GM12874 (cell line): ENCODE results near the gene STK33.

ENCODE experiments used
- TF ChIP-seq, protein P1 (sequence below): IDR thresholded peaks from 2 replicates; pipeline ENCODE4 v1.5.1; 2011; ENCODE audit warnings: low read depth, mild to moderate bottlenecking, control low read depth, low read length, moderate library complexity; ENCODE audit not compliant: insufficient read depth

The STK33 gene

DNA sequence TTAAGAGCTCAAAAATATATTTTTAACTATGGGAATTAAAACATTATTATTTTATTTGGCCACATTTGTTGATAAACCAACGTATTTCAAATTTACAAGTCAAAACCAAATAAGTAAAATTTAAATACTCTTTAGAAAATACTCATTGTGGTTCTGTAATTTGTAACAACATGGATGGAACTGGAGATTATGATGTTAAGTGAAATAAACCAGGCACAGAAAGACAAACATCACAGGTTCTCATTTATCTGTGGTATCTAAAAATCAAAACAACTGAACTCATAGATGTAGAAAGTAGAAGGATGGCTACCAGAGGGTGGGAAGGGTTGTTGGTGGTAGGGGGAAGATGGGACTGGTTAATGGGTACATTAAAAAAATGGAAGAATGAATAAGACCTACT lies 50.8 kb downstream of the STK33 start:
- TF ChIP-seq, protein P1, sequence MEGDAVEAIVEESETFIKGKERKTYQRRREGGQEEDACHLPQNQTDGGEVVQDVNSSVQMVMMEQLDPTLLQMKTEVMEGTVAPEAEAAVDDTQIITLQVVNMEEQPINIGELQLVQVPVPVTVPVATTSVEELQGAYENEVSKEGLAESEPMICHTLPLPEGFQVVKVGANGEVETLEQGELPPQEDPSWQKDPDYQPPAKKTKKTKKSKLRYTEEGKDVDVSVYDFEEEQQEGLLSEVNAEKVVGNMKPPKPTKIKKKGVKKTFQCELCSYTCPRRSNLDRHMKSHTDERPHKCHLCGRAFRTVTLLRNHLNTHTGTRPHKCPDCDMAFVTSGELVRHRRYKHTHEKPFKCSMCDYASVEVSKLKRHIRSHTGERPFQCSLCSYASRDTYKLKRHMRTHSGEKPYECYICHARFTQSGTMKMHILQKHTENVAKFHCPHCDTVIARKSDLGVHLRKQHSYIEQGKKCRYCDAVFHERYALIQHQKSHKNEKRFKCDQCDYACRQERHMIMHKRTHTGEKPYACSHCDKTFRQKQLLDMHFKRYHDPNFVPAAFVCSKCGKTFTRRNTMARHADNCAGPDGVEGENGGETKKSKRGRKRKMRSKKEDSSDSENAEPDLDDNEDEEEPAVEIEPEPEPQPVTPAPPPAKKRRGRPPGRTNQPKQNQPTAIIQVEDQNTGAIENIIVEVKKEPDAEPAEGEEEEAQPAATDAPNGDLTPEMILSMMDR, result no peak

DNA sequence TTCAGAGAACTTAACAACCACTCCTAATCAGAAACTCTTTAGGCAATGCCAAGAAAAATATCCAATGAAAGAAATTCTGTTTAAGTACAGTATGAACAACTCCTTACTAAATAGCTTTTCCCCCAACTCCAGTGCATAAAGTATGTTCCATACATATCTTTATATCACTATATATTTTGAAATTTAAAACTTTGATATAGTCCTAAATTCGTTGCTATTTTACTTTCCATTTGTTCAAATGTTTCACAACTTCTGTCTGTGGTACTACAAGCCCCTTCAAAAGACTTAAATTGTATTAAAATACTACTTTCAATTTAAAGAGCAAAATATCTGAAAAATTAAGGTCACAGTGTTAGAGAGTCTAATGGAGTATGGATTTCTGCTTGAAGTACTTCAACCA lies 52.6 kb downstream of the STK33 start:
- TF ChIP-seq, protein P1, result no peak

DNA sequence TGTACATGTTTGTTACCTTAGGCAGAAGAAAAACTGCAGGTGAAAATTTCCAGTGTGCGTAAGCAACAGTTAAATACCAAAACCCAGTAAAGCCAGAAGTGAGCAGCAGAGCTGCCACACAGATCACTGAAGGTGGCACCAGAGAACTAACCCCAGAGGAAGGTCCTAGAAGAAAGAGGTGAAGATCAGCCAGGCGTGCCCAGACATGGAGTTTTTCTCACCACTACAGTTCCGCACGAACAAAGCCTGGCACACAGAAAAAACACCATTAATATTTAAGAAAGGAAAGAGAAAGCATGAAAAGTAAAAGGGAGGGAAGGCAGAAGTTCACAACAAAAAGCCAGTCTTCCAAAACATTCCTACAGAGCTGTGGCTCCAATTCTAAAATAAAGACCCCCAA lies 60.7 kb downstream of the STK33 start:
- TF ChIP-seq, protein P1, result peak; percentile 30

DNA sequence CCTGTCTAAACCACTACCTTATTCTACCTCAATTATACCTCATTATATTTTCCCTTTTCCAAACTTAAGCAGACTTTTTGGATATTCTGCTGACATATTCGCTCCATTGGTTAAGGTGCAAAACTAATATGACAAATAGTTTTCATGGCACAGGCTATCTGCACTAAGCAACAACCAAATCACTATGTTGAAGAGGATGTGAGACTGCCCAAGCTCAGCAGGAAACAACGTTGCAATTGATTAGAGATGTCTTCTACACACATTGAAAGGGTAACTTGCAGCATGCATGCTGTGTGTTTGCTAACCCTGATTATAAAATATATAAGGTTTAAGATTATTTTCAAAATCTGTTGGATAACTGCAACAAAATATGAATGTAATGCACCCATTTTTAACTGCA lies 61.6 kb downstream of the STK33 start:
- TF ChIP-seq, protein P1, result no peak

DNA sequence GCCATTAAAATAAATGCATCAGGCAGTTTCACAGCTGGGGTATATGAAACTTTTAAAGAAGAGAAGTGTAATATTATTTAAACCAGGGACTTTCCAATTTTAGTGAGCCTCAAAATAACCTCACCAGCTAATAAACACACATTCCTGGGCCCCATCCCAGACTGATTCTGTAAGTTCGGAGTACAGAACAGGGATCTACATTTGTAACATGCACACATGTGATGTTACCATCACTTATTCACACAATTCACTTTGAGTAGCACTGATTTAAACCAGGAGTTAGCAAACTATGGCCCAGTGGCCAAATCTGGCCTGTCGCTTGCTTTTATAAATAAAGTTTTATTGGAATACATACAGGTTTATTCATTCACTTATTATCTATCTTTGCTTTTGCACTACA lies 62.0 kb downstream of the STK33 start:
- TF ChIP-seq, protein P1, result no peak

DNA sequence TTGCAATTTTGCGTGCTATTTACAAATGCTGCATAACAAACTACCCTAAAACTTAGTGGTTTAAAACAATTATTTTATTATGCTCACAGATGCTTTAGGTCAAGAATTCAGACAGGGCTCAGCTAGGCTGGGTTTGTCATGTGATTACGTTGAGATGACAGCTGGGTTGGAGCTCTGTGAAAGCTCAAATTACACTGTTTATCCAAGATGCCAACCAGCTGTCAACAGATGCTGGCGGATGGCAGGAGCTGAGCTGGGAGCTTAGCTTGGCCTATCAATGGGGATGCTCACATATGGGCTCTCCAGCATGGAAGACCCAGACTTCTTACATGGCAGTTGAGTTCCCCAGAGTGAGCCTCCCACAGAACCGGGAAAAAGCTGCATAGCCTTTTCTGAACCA lies 62.7 kb downstream of the STK33 start:
- TF ChIP-seq, protein P1, result no peak

DNA sequence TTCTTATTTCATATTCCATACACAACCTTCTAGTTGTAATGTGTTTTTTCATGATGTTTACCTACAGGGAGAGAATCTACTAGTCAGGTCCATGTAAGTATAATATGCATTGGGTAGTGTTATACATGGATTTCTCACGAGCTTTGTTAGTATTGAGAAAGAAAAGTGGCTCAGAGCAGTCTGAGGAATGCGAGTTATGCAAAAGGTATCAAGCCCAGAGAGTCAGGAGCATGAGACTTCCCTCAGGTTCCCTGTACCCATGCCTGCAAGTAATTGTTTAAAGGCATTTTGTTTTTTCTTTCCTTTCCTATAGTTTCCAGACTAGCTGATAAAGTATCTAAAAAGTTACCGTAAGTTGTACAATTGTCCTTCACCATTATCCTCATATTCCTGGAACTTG lies 66.1 kb downstream of the STK33 start:
- TF ChIP-seq, protein P1, result no peak

DNA sequence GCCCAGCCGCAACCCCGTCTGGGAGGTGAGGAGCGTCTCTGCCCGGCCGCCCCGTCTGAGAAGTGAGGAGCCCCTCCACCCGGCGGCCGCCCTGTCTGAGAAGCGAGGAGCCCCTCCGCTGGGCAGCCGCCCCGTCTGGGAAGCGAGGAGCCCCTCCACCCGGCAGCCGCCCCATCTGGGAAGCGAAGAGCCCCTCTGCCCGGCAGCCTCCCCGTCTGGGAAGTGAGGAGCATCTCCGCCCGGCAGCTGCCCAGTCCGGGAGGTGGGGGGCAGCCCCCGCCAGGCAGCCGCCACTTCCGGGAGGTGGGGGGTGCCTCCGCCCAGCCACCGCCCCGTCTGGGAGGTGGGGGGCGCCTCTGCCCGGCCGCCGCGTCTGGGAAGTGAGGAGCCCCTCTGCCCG lies 70.6 kb downstream of the STK33 start:
- TF ChIP-seq, protein P1, result no peak
